Osteoblast (primary cell): Measurements from ENCODE around the gene CTRL. TPM values are rescaled to one million over a fixed set of nuclear protein-coding genes. Genes with fewer than 3 reads are reported as not detected.

ENCODE experiments used
- DNase-seq: peaks from one replicate; pipeline ENCODE4 v3.0.0; 2011; ENCODE audit warnings: low spot score, mixed read lengths; ENCODE audit not compliant: insufficient read length; ENCODE audit errors: missing footprints
- H2AFZ ChIP-seq: 2 replicates; pipeline ENCODE4 v1.6.0; 2011; ENCODE audit warnings: mild to moderate bottlenecking, low read length
- H3K27ac ChIP-seq: 2 replicates; pipeline ENCODE4 v1.5.1; 2011; ENCODE audit warnings: mild to moderate bottlenecking, low read depth, low read length, moderate library complexity
- H3K27me3 ChIP-seq: 2 replicates; pipeline ENCODE4 v1.6.0; 2012; ENCODE audit warnings: mild to moderate bottlenecking, control low read depth, inconsistent platforms, low read length, moderate library complexity; ENCODE audit not compliant: insufficient read depth
- H3K36me3 ChIP-seq: 2 replicates; pipeline ENCODE4 v1.5.1; 2011; ENCODE audit warnings: mild to moderate bottlenecking, low read length, control low read depth, moderate library complexity; ENCODE audit not compliant: insufficient read depth
- H3K4me1 ChIP-seq: 2 replicates; pipeline ENCODE4 v1.5.1; 2011; ENCODE audit warnings: mild to moderate bottlenecking, low read length, control low read depth, moderate library complexity; ENCODE audit not compliant: insufficient read depth
- H3K4me2 ChIP-seq: 2 replicates; pipeline ENCODE4 v1.6.0; 2011; ENCODE audit warnings: mild to moderate bottlenecking, low read length; ENCODE audit not compliant: insufficient read depth
- H3K4me3 ChIP-seq: fragments of 200-600 bp; sonication (generic); 3 replicates; pipeline ENCODE4 v1.5.1; 2012; ENCODE audit warnings: mild to moderate bottlenecking, low read length, inconsistent platforms; ENCODE audit not compliant: insufficient read depth
- H3K79me2 ChIP-seq: 2 replicates; pipeline ENCODE4 v1.6.0; 2012; ENCODE audit warnings: mild to moderate bottlenecking, low read length, control low read depth, inconsistent platforms; ENCODE audit not compliant: insufficient read depth
- H3K9me3 ChIP-seq: 2 replicates; pipeline ENCODE4 v1.5.1; 2011; ENCODE audit warnings: low read depth, low read length, control low read depth
- H4K20me1 ChIP-seq: 2 replicates; pipeline ENCODE4 v1.6.0; 2012; ENCODE audit warnings: mild to moderate bottlenecking, low read length, control low read depth; ENCODE audit not compliant: insufficient read depth
- CTCF ChIP-seq: IDR thresholded peaks from 2 replicates; pipeline ENCODE4 v1.5.1; 2011; ENCODE audit warnings: mild to moderate bottlenecking, low read depth, low read length, moderate library complexity; ENCODE audit errors: extremely low read depth
- total RNA-seq: library from RNA; depleted of rRNA; stranded (reverse); fragments of >200 nt; gene quantifications from 2 replicates; pipeline ENCODE4 v1.2.3, GENCODE V29; 2012

The CTRL gene
- total RNA-seq, 1 donor = 0.36 TPM

GRCh38 chr16:67954421-67955196 is 22.9 kb upstream of the CTRL start:
- peaks cover 47% of the 10 kb centered on the region for H3K79me2 ChIP-seq
- H3K4me2 ChIP-seq = no peak overlapping the region
- no peak overlapping the region for H3K4me3 ChIP-seq
- DNase-seq = no peak
- H3K27ac ChIP-seq = no peak overlapping the region
- no peaks in the 10 kb centered on the region for H3K27me3 ChIP-seq
- no peak for TF ChIP-seq CTCF
- peaks cover 7% of the 10 kb centered on the region for H3K4me1 ChIP-seq
- H3K36me3 ChIP-seq = peaks cover 92% of the 10 kb centered on the region
- H3K9me3 ChIP-seq = no peaks in the 10 kb centered on the region
- no peak overlapping the region for H2AFZ ChIP-seq
- peaks cover 44% of the 10 kb centered on the region for H4K20me1 ChIP-seq

- peaks cover 90% of the 10 kb centered on the region for H3K36me3 ChIP-seq
- TF ChIP-seq CTCF = no peak
- H4K20me1 ChIP-seq = peaks cover 36% of the 10 kb centered on the region
These were observed 22.1 kb upstream of the CTRL start for GRCh38 chr16:67953641-67954375.

GRCh38 chr16:67951485-67951884 is 19.8 kb upstream of the CTRL start:
- no peak for TF ChIP-seq CTCF
- H3K27me3 ChIP-seq = no peaks in the 10 kb centered on the region
- H3K27ac ChIP-seq = no peak overlapping the region
- H3K4me3 ChIP-seq = no peak overlapping the region
- no peak overlapping the region for H2AFZ ChIP-seq
- peaks cover 25% of the 10 kb centered on the region for H3K79me2 ChIP-seq
- no peaks in the 10 kb centered on the region for H3K9me3 ChIP-seq
- DNase-seq = no peak
- no peak overlapping the region for H3K4me2 ChIP-seq
- no peaks in the 10 kb centered on the region for H3K4me1 ChIP-seq
- H3K36me3 ChIP-seq = peaks cover 91% of the 10 kb centered on the region
- peaks cover 38% of the 10 kb centered on the region for H4K20me1 ChIP-seq

More at GRCh38 chr16:67953641-67954375, 22.1 kb upstream of the CTRL start:
- DNase-seq = no peak
- Histone ChIP-seq H3K27ac (no peak overlapping the region), H3K79me2 (peaks cover 39% of the 10 kb centered on the region), H3K4me3 (no peak overlapping the region), H2AFZ (no peak overlapping the region), H3K9me3 (no peaks in the 10 kb centered on the region), H3K4me1 (no peaks in the 10 kb centered on the region), H3K4me2 (no peak overlapping the region), H3K27me3 (no peaks in the 10 kb centered on the region)

GRCh38 chr16:67950335-67950843 is 18.7 kb upstream of the CTRL start:
- Histone ChIP-seq H3K4me2 (no peak overlapping the region), H3K36me3 (peaks cover 94% of the 10 kb centered on the region), H2AFZ (no peak overlapping the region), H3K27me3 (no peaks in the 10 kb centered on the region), H4K20me1 (peaks cover 47% of the 10 kb centered on the region), H3K4me3 (no peak overlapping the region), H3K79me2 (peaks cover 22% of the 10 kb centered on the region), H3K27ac (no peak overlapping the region), H3K9me3 (no peaks in the 10 kb centered on the region), H3K4me1 (no peaks in the 10 kb centered on the region)
- TF ChIP-seq CTCF = no peak
- DNase-seq = no peak
